Measurements from ENCODE around the gene AMN.

- no peak for TF ChIP-seq CTCF (IDR thresholded peaks at IDR 0.05)
- no peak for TF ChIP-seq POLR2A (IDR thresholded peaks at IDR 0.05)
Observed at GRCh38 chr14:102899516-102899900, 23.0 kb upstream of the AMN start.

All from ovary (tissue), 3 donors.